ENCODE measurements around the gene BMP10. TPM values are rescaled to one million over a fixed set of nuclear protein-coding genes. Genes with fewer than 3 reads are reported as not detected.

Gene BMP10, protein sequence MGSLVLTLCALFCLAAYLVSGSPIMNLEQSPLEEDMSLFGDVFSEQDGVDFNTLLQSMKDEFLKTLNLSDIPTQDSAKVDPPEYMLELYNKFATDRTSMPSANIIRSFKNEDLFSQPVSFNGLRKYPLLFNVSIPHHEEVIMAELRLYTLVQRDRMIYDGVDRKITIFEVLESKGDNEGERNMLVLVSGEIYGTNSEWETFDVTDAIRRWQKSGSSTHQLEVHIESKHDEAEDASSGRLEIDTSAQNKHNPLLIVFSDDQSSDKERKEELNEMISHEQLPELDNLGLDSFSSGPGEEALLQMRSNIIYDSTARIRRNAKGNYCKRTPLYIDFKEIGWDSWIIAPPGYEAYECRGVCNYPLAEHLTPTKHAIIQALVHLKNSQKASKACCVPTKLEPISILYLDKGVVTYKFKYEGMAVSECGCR
- 3.5 TPM for polyA plus RNA-seq (2012; ENCODE audit: insufficient read depth, insufficient read length)

GRCh38 chr2:68871159-68871764 lies at the start of gene BMP10:
Gene BMP10, minus strand, starts transcription at chr2:68871397. Its CDS starts 39 bp downstream, at chr2:68871358.
- no peak within 1 kb of the TSS for H3K4me3 ChIP-seq (ENCODE audit: low read length)
- DNase-seq (ENCODE audit: low read depth, low spot score): no peak

- no peak for DNase-seq (ENCODE audit: low read depth, low spot score)
Observed at GRCh38 chr2:68920481-68921170, 49.4 kb upstream of the BMP10 start.

GRCh38 chr2:68918497-68918896 lies 47.3 kb upstream of the BMP10 start:
- no peak overlapping the region for H3K4me3 ChIP-seq (ENCODE audit: low read length)
- no peak for DNase-seq (ENCODE audit: low read depth, low spot score)

More at GRCh38 chr2:68920481-68921170, 49.4 kb upstream of the BMP10 start:
- H3K4me3 ChIP-seq (ENCODE audit: low read length): no peak overlapping the region

DNA sequence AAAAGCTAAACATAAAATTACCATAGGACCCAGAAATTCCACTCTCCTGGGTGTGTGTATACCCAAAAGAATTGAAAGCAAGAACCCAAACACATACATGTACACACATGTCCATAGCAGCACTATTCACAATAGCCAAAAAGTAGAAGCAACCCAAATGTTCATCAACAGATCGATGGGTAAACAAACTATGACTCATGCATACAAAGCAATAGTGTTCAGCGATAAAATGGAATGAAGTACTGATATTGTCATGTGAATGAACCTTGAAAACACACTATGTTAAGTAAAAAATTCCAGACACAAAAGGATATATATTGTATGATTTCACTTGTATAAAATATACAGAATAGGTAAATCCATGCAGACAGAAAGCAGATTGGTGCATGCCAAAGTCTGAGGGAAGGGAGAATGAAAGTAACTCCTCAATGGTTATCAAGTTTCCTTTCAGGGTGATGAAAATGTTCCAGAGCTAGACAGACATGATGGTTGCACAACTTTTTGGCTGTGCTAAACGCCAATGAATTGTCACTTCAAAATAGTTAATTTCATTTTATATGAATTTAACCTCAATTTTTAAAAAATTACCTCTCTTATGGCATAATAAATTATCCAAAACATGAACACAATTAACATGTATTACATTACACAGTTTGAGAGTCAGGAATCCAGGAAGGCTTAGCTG lies 46.0 kb upstream of the BMP10 start:
- DNase-seq (ENCODE audit: low read depth, low spot score): no peak
- no peak overlapping the region for H3K4me3 ChIP-seq (ENCODE audit: low read length)

DNA sequence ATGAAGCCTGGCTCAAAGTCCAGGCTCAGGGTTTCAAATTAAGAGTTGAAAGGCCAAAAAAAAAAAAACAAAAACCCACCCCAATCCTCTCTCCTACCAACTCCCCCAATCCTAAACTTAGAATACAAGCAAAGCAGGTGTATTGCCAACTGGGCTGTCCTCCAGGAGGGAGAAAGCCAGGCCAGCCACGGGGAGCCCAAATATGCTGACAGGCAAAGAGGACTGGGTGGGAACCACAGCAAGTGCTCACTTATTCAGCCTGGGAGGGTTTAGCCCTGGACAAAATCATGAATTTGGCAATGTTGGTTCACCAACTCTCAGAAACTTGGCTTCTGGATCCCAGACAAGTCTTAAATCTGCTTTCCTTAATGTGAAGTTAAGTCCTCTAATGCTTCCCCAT lies 45.0 kb upstream of the BMP10 start:
- H3K4me3 ChIP-seq (ENCODE audit: low read length): no peak overlapping the region
- DNase-seq (ENCODE audit: low read depth, low spot score): no peak

DNA sequence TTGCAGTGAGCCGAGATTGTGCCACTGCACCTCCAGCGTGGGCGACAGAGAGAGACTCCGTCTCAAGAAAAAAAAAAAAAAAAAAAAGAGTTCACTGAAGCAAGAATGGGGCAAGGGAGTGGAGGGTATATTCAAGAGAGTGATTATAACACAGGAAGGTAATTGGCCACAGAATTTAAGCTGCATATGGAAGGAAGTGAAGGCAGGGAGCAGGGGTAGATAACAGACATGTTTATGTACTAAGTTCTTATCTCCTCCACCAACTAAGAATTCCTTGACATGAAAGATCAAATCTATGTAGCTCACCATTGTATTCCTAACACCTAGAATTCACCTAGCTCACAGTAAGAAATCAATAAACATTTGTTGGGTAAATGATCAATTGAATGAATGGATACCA lies 44.2 kb upstream of the BMP10 start:
- DNase-seq (ENCODE audit: low read depth, low spot score): no peak
- no peak overlapping the region for H3K4me3 ChIP-seq (ENCODE audit: low read length)

GRCh38 chr2:68913359-68913758 lies 42.2 kb upstream of the BMP10 start:
- no peak overlapping the region for H3K4me3 ChIP-seq (ENCODE audit: low read length)
- no peak for DNase-seq (ENCODE audit: low read depth, low spot score)

- peak; percentile 92 for DNase-seq (ENCODE audit: low read depth, low spot score)
- no peak overlapping the region for H3K4me3 ChIP-seq (ENCODE audit: low read length)
Observed at GRCh38 chr2:68912732-68913131, 41.5 kb upstream of the BMP10 start.

- H3K4me3 ChIP-seq (ENCODE audit: low read length): no peak overlapping the region
- DNase-seq (ENCODE audit: low read depth, low spot score): no peak
Observed at GRCh38 chr2:68912111-68912510, 40.9 kb upstream of the BMP10 start.

DNA sequence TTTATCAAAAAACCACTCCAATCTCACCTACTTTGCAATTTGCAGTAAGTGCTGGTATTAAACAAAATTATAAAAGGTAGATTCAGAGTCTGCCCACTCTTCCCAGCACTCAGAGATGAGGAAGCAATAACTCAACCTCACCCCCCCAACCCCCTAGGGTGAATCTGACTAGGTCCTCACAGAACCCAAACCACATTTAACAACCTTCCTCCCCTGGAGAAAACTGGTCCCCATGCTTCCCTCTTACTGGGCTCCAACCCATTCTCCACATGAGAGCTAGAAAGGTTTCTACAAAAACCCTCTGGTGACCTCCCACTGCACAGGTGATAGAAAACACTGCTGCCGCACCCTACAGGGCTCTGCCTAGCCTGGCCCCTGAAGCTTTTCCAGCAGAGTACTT lies 40.5 kb upstream of the BMP10 start:
- no peak for DNase-seq (ENCODE audit: low read depth, low spot score)
- 0 out of 2 replicates have a peak overlapping the region, but pooled peaks have one; percentile 2 for H3K4me3 ChIP-seq (ENCODE audit: low read length)

GRCh38 chr2:68911246-68911645 lies 40.0 kb upstream of the BMP10 start:
- peak overlapping the region; percentile 2; the same call in 1 of the 2 replicates for H3K4me3 ChIP-seq (ENCODE audit: low read length)
- no peak for DNase-seq (ENCODE audit: low read depth, low spot score)

DNA sequence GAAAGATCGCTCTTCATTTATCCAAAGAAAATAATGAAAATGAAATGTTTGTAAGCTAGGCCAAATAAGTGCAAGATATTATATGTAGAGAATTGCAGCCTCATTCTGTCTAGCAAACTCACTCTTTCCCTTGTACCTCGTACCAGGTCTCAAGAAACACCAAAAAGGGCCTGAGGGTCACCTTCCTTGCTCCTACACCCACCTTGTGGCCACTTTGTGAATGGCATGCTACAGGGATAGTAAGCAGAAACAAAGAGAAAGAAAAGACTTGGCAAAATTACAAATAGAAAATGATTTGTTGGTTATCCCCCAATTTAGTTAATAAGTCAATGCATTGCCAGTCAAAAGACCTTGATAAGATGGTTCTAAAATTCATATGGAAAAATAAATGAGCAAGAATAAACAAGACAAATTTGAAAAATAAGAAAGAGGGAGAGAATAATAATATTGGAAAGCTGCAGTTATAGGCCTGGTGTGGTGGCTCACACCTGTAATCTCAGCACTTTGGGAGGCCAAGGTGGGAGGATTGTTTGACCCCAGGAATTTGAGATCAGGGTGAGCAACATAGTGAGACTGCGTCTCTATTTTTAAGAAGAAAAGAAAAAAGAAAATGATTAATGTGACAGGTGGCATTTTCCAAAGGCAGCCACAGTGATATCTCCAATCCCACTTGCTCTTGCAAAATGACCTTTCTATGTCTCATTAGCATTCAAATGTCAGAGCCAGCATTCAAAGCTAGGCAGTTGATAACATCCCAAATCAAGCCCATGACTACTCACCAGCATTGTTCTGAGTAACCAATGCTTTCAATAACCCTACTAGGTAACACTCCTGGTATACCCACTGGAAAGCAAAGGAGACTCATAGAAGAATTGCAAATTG lies 38.8 kb upstream of the BMP10 start:
- peak; percentile 93 for DNase-seq (ENCODE audit: low read depth, low spot score)
- no peak overlapping the region for H3K4me3 ChIP-seq (ENCODE audit: low read length)

- H3K4me3 ChIP-seq (ENCODE audit: low read length): peak overlapping the region; percentile 32
- DNase-seq (ENCODE audit: low read depth, low spot score): peak; percentile 99
Observed at GRCh38 chr2:68908392-68908970, 37.3 kb upstream of the BMP10 start.

DNA sequence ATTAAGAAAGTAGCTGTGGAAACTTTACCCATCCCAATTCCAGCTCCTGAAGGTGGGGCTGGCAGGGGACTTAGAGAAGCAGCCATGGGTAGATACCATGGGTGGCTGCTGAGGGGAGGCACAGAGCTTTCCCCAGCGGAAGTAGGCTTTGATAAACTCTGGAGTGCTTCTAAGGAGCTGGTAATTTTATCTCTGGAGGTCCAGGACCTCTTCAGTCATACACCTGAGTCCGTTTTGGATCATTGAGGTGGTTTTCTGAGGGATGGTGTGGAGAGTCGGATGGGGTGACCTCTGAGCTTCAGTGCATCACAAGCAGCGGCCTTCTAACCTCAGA lies 36.7 kb upstream of the BMP10 start:
- DNase-seq (ENCODE audit: low read depth, low spot score): peak; percentile 70
- H3K4me3 ChIP-seq (ENCODE audit: low read length): peak overlapping the region; percentile 32

- H3K4me3 ChIP-seq (ENCODE audit: low read length): peak overlapping the region; percentile 32
- DNase-seq (ENCODE audit: low read depth, low spot score): no peak
Observed at GRCh38 chr2:68907232-68907919, 36.2 kb upstream of the BMP10 start.

- DNase-seq (ENCODE audit: low read depth, low spot score): no peak
- H3K4me3 ChIP-seq (ENCODE audit: low read length): no peak overlapping the region
Observed at GRCh38 chr2:68906716-68907115, 35.5 kb upstream of the BMP10 start.

- no peak for DNase-seq (ENCODE audit: low read depth, low spot score)
- H3K4me3 ChIP-seq (ENCODE audit: low read length): no peak overlapping the region
Observed at GRCh38 chr2:68905116-68905515, 33.9 kb upstream of the BMP10 start.

DNA sequence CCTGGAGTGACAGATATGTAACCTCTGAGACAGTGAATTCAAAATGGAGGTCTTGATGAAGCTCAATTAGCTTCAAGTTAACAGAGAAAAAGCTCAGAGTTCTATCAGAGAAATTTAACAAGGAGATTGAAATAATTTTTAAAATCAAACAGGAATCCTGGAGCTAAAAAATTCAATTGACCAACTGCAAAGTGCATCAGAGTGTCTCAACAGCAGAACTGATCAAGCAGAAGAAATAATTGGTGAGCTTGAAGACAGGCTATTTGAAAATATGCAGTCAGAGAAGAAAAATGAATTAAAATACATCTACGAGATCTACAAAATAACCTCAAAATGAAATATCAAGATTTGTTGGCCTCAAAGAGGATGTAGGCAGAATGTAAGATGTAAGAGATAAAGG lies 30.4 kb upstream of the BMP10 start:
- no peak overlapping the region for H3K4me3 ChIP-seq (ENCODE audit: low read length)
- DNase-seq (ENCODE audit: low read depth, low spot score): no peak

All from Jurkat, Clone E6-1 (cell line).